Vagina (tissue), 2 donors: Measurements from ENCODE around the gene P3H4.

Experiments used
- POLR2A ChIP-seq, 2 donors: fragments of 450-650 bp; IDR thresholded peaks; one replicate each; pipeline ENCODE4 v1.6.1; 2017; ENCODE audit warnings: antibody characterized with exemption in 2 of 2, mild to moderate bottlenecking in 2 of 2, moderate library complexity in 2 of 2
- POLR2AphosphoS5 ChIP-seq, 2 donors: sonication (generic); formaldehyde crosslinking; IDR thresholded peaks; one replicate each; pipeline ENCODE4 v1.9.0; 2017; ENCODE audit warnings: antibody characterized with exemption in 2 of 2, mild to moderate bottlenecking in 2 of 2, low read depth in 1 of 2; ENCODE audit not compliant: insufficient read depth in 1 of 2
- TF ChIP-seq, protein P1 (sequence below), 3 experiments: fragments of 450-650 bp in 2 of 3; fragments of 200-600 bp in 1 of 3; sonication (generic) in 1 of 3; IDR thresholded peaks; one replicate each; pipeline ENCODE4 v1.5.1; 2017 to 2019; ENCODE audit warnings: antibody characterized with exemption in 3 of 3, mild to moderate bottlenecking in 2 of 3, moderate library complexity in 2 of 3

DNA sequence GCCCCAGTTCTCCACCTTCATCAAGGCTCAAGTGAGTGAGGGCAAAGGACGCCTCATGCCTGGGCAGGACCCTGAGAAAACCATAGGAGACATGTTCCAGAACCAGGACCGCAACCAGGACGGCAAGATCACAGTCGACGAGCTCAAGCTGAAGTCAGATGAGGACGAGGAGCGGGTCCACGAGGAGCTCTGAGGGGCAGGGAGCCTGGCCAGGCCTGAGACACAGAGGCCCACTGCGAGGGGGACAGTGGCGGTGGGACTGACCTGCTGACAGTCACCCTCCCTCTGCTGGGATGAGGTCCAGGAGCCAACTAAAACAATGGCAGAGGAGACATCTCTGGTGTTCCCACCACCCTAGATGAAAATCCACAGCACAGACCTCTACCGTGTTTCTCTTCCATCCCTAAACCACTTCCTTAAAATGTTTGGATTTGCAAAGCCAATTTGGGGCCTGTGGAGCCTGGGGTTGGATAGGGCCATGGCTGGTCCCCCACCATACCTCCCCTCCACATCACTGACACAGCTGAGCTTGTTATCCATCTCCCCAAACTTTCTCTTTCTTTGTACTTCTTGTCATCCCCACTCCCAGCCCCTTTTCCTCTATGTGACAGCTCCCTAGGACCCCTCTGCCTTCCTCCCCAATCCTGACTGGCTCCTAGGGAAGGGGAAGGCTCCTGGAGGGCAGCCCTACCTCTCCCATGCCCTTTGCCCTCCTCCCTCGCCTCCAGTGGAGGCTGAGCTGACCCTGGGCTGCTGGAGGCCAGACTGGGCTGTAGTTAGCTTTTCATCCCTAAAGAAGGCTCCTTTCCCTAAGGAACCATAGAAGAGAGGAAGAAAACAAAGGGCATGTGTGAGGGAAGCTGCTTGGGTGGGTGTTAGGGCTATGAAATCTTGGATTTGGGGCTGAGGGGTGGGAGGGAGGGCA lies 10.7 kb upstream of the P3H4 start:
- TF ChIP-seq, protein P1, sequence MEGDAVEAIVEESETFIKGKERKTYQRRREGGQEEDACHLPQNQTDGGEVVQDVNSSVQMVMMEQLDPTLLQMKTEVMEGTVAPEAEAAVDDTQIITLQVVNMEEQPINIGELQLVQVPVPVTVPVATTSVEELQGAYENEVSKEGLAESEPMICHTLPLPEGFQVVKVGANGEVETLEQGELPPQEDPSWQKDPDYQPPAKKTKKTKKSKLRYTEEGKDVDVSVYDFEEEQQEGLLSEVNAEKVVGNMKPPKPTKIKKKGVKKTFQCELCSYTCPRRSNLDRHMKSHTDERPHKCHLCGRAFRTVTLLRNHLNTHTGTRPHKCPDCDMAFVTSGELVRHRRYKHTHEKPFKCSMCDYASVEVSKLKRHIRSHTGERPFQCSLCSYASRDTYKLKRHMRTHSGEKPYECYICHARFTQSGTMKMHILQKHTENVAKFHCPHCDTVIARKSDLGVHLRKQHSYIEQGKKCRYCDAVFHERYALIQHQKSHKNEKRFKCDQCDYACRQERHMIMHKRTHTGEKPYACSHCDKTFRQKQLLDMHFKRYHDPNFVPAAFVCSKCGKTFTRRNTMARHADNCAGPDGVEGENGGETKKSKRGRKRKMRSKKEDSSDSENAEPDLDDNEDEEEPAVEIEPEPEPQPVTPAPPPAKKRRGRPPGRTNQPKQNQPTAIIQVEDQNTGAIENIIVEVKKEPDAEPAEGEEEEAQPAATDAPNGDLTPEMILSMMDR (IDR thresholded peaks at IDR 0.05) = no peak
- TF ChIP-seq POLR2AphosphoS5 (IDR thresholded peaks at IDR 0.05; ENCODE audit: insufficient read depth in 1 of 2, low read depth in 1 of 2) = no peak
- no peak for TF ChIP-seq POLR2A (IDR thresholded peaks at IDR 0.05)
